GM10266 (cell line): ENCODE results near the gene SMNDC1.

Experiments
- DNase-seq: peaks from one replicate; pipeline ENCODE4 v3.0.0; 2012; ENCODE audit errors: extremely low spot score
- CTCF ChIP-seq: IDR thresholded peaks from 2 replicates; pipeline ENCODE4 v1.5.1; 2012; ENCODE audit warnings: mild to moderate bottlenecking, low read depth; ENCODE audit not compliant: control insufficient read depth, insufficient read depth; ENCODE audit errors: missing control alignments

SMNDC1 gene

GRCh38 chr10:110304394-110304779, 333 bp downstream of the SMNDC1 start:
- DNase-seq = no peak
- no peak for TF ChIP-seq CTCF

GRCh38 chr10:110303681-110304080, 1.0 kb downstream of the SMNDC1 start:
- no peak for DNase-seq
- TF ChIP-seq CTCF = no peak

- no peak for TF ChIP-seq CTCF
- DNase-seq = no peak
These were observed 4.2 kb downstream of the SMNDC1 start for GRCh38 chr10:110300486-110300986.

- TF ChIP-seq CTCF = no peak
- DNase-seq = no peak
These were observed 7.8 kb downstream of the SMNDC1 start for GRCh38 chr10:110296966-110297365.

- DNase-seq = no peak
- TF ChIP-seq CTCF = no peak
These were observed 17.9 kb downstream of the SMNDC1 start for GRCh38 chr10:110286841-110287240.

GRCh38 chr10:110285501-110285900, 19.2 kb downstream of the SMNDC1 start:
- no peak for TF ChIP-seq CTCF
- no peak for DNase-seq

GRCh38 chr10:110284262-110284661, 20.5 kb downstream of the SMNDC1 start:
- DNase-seq = no peak
- no peak for TF ChIP-seq CTCF
